ENCODE data around the gene DAO. TPM values are rescaled to one million over a fixed set of nuclear protein-coding genes. Genes with fewer than 3 reads are reported as not detected.
A peak's percentile ranks its signal among the peaks of the same experiment; 100 is the strongest.

Gene DAO
- total RNA-seq, 4 donors from 2014 or later = not detected

- H3K4me3 ChIP-seq = no peak overlapping the region
- peaks cover 0 to 3% (median 0%) of the 10 kb centered on the region in 4 donors for H3K27me3 ChIP-seq
- H3K36me3 ChIP-seq = no peaks in the 10 kb centered on the region
- no peak for DNase-seq
- intact Hi-C loops (cut with DNase I) = no loop called here
- TF ChIP-seq POLR2A (IDR thresholded peaks at IDR 0.05) (no peak), CTCF (IDR thresholded peaks at IDR 0.05) (no peak)
- no peaks in the 10 kb centered on the region for H3K9me3 ChIP-seq
- no peak overlapping the region for H3K27ac ChIP-seq
- 60 to 76% methylated on average over 1 to 3 of the region's 5 CpGs for WGBS, 2 donors
- H3K4me1 ChIP-seq = peaks cover 0 to 13% (median 0%) of the 10 kb centered on the region in 3 donors
Observed at GRCh38 chr12:108910336-108910735, 30.4 kb downstream of the DAO start.

GRCh38 chr12:108911915-108912314 lies 32.0 kb downstream of the DAO start:
- Histone ChIP-seq H3K4me1 (peaks cover 0 to 13% (median 0%) of the 10 kb centered on the region in 3 donors), H3K4me3 (no peak overlapping the region), H3K27ac (no peak overlapping the region), H3K9me3 (no peaks in the 10 kb centered on the region), H3K27me3 (no peaks in the 10 kb centered on the region), H3K36me3 (no peaks in the 10 kb centered on the region)
- TF ChIP-seq POLR2A (IDR thresholded peaks at IDR 0.05) = no peak
- TF ChIP-seq CTCF (IDR thresholded peaks at IDR 0.05) = no peak
- no peak for DNase-seq
- 39 to 55% methylated on average over 5 of the region's 6 CpGs for WGBS, 2 donors
- intact Hi-C loops (cut with DNase I) = no loop called here

- H3K27ac ChIP-seq = no peak overlapping the region
- TF ChIP-seq CTCF (IDR thresholded peaks at IDR 0.05) (no peak), POLR2A (IDR thresholded peaks at IDR 0.05) (no peak)
- no peak overlapping the region for H3K4me3 ChIP-seq
- no peaks in the 10 kb centered on the region for H3K9me3 ChIP-seq
- H3K27me3 ChIP-seq = no peaks in the 10 kb centered on the region
- H3K4me1 ChIP-seq = peaks cover 0 to 13% (median 0%) of the 10 kb centered on the region in 3 donors
- intact Hi-C loops (cut with DNase I) = no loop called here
- no peak for DNase-seq
- 91 to 98% methylated on average over 8 to 9 of the region's 9 CpGs for WGBS, 2 donors
- H3K36me3 ChIP-seq = no peaks in the 10 kb centered on the region
Observed at GRCh38 chr12:108912361-108912760, 32.5 kb downstream of the DAO start.

- TF ChIP-seq CTCF (IDR thresholded peaks at IDR 0.05) (no peak), POLR2A (IDR thresholded peaks at IDR 0.05) (no peak)
- DNase-seq = no peak
- peaks cover 0 to 13% (median 0%) of the 10 kb centered on the region in 3 donors for H3K4me1 ChIP-seq
- H3K36me3 ChIP-seq = no peaks in the 10 kb centered on the region
- intact Hi-C loops (cut with DNase I) = no loop called here
- no peaks in the 10 kb centered on the region for H3K9me3 ChIP-seq
- 15 to 19% methylated on average over 4 of the region's 4 CpGs for WGBS, 2 donors
- no peak overlapping the region for H3K4me3 ChIP-seq
- H3K27me3 ChIP-seq = no peaks in the 10 kb centered on the region
- H3K27ac ChIP-seq = peak overlapping the region in 1 of 4 donors; percentile 22
Observed at GRCh38 chr12:108914121-108914531, 34.2 kb downstream of the DAO start.

- no peak overlapping the region for H3K27ac ChIP-seq
- DNase-seq = no peak
- no peaks in the 10 kb centered on the region for H3K27me3 ChIP-seq
- no peaks in the 10 kb centered on the region for H3K36me3 ChIP-seq
- H3K4me3 ChIP-seq = no peak overlapping the region
- intact Hi-C loops (cut with DNase I) = no loop called here
- 78% methylated on average over 4 of the region's 15 CpGs; no CpG with 5 or more reads in 1 of the 2 donors for WGBS, 2 donors
- H3K9me3 ChIP-seq = no peaks in the 10 kb centered on the region
- TF ChIP-seq POLR2A (IDR thresholded peaks at IDR 0.05) (no peak), CTCF (IDR thresholded peaks at IDR 0.05) (no peak)
- H3K4me1 ChIP-seq = peaks cover 0 to 13% (median 0%) of the 10 kb centered on the region in 3 donors
Observed at GRCh38 chr12:108915632-108916133, 35.8 kb downstream of the DAO start.
